Glutamatergic neuron (in vitro differentiated cells): ENCODE results near the gene TRAPPC14. TPM values are rescaled to one million over a fixed set of nuclear protein-coding genes. Genes with fewer than 3 reads are reported as not detected.
"Not testable (repeated sequence)": the region's sequence is repeated elsewhere in the genome, so short reads cannot be mapped to it uniquely, and the experiment has no call there.

ENCODE experiments used
- DNase-seq: peaks from one replicate; pipeline ENCODE4 v3.0.0; 2022
- H3K27ac Mint-ChIP-seq: one replicate; pipeline ENCODE4 v1.8.0; 2020; ENCODE audit warnings: mild to moderate bottlenecking, mixed read lengths, inconsistent platforms; ENCODE audit not compliant: unreplicated experiment
- H3K27me3 Mint-ChIP-seq: one replicate; pipeline ENCODE4 v1.8.0; 2020; ENCODE audit warnings: mild to moderate bottlenecking, moderate library complexity, mixed read lengths, inconsistent platforms; ENCODE audit not compliant: unreplicated experiment
- H3K36me3 Mint-ChIP-seq: one replicate; pipeline ENCODE4 v1.8.0; 2020; ENCODE audit warnings: mild to moderate bottlenecking, mixed read lengths, inconsistent platforms; ENCODE audit not compliant: unreplicated experiment
- H3K4me1 Mint-ChIP-seq: one replicate; pipeline ENCODE4 v1.8.0; 2020; ENCODE audit warnings: mild to moderate bottlenecking, low read depth, mixed read lengths, inconsistent platforms; ENCODE audit not compliant: unreplicated experiment
- H3K4me3 Mint-ChIP-seq: one replicate; pipeline ENCODE4 v1.8.0; 2020; ENCODE audit warnings: mild to moderate bottlenecking, mixed read lengths, inconsistent platforms; ENCODE audit not compliant: unreplicated experiment
- H3K9me3 Mint-ChIP-seq: one replicate; pipeline ENCODE4 v1.8.0; 2020; ENCODE audit warnings: mild to moderate bottlenecking, moderate library complexity, mixed read lengths, inconsistent platforms; ENCODE audit not compliant: unreplicated experiment
- CTCF ChIP-seq: fragments of 200-600 bp; sonication (generic); IDR thresholded peaks from one replicate; pipeline ENCODE4 v1.5.0; 2021; ENCODE audit not compliant: partially characterized antibody, unreplicated experiment
- total RNA-seq: library from RNA; stranded (reverse); fragmentation: NEBNext Ultra II Directional; extraction: Animal tissue kit (Norgen Biotek cat#: 25700); gene quantifications from one replicate; pipeline ENCODE4 v1.2.1, GENCODE V29; 2021; ENCODE audit not compliant: unreplicated experiment

TRAPPC14 gene
- total RNA-seq, 1 donor from 2014 or later: 42.4 TPM

GRCh38 chr7:100132126-100132525, 26.4 kb downstream of the TRAPPC14 start:
- Mint-ChIP-seq H3K27me3 (peaks cover 3% of the 10 kb centered on the region), H3K9me3 (peaks cover 2% of the 10 kb centered on the region), H3K4me3 (no peak overlapping the region), H3K4me1 (peaks cover 3% of the 10 kb centered on the region), H3K27ac (no peak overlapping the region), H3K36me3 (no peaks in the 10 kb centered on the region)
- TF ChIP-seq CTCF: no peak
- DNase-seq: no peak

DNA sequence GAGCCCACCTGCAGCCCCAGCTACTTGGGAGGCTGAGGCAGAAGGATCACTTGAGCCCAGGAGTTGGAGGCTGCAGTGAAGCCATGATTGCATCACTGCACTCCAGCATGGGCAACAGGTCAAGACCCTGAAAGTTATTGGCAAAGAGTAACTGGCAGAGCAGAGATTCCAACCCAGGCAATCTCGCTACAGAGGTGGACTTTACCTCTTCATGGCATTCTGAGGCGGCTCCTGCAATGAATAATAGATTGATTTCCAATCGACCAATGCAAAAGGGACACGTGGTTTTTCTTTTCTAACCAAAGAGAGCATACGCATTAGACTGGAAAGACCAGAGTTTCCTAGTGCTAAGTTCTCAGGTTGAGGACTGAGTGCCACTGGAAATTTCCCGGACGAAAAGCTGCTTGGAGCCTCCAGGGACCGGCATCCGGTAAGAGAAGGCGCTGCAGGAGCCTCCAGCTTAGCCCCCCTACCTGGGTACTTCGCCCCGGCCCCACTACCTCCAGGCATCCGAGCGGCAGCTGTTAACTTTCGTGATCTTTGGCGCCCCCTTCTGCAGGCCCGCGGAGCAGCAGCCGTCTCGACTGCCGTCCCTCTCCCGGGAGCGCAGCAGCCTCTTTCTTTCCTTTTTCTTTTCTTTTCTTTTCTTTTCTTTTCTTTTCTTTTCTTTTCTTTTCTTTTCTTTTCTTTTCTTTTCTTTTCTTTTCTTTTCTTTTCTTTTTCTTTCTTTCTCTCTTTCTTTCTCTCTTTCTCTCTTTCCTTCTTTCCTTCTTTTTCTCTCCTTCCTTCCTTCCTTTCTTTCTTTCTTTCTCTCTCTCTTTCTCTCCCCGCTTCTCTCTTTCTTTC, 27.7 kb downstream of the TRAPPC14 start:
- Mint-ChIP-seq H3K27ac (no peak overlapping the region), H3K36me3 (no peaks in the 10 kb centered on the region), H3K27me3 (peaks cover 5% of the 10 kb centered on the region), H3K4me3 (peak overlapping the region; percentile 34), H3K4me1 (peaks cover 3% of the 10 kb centered on the region), H3K9me3 (peaks cover 2% of the 10 kb centered on the region)
- TF ChIP-seq CTCF: peak; percentile 87
- DNase-seq: peak; percentile 89

DNA sequence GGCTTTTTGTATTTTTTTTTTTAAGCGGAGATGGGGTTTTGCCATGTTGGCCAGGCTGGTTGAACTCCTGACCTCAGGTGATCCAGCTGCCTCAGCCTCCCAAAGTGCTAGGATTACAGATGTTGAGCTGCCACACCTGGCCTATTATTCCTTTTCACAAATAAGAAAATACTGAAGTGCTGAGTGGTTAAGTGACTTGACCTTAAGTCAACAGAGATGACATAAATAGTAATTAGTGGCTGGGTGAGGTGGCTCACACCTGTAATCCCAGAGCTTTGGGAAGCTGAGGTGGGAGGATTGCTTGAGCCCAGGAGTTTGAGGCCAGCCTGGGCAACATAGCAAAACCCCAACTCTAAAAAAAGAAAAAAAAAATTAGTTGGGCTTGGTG, 28.3 kb downstream of the TRAPPC14 start:
- not testable (repeated sequence) for H3K4me1 Mint-ChIP-seq, H3K4me3 Mint-ChIP-seq, H3K27ac Mint-ChIP-seq, H3K36me3 Mint-ChIP-seq, H3K9me3 Mint-ChIP-seq, H3K27me3 Mint-ChIP-seq, DNase-seq

- no peak for TF ChIP-seq CTCF
- Mint-ChIP-seq H3K9me3 (peaks cover 2% of the 10 kb centered on the region), H3K27ac (peak overlapping the region; percentile 38), H3K4me3 (peak overlapping the region; percentile 83), H3K4me1 (peaks cover 3% of the 10 kb centered on the region), H3K27me3 (peaks cover 7% of the 10 kb centered on the region), H3K36me3 (no peaks in the 10 kb centered on the region)
- no peak for DNase-seq
Measured at GRCh38 chr7:100128637-100128963, 29.9 kb downstream of the TRAPPC14 start.

GRCh38 chr7:100127866-100128636, 30.5 kb downstream of the TRAPPC14 start:
- Mint-ChIP-seq H3K36me3 (no peaks in the 10 kb centered on the region), H3K27ac (peak overlapping the region; percentile 38), H3K27me3 (peaks cover 7% of the 10 kb centered on the region), H3K4me1 (peaks cover 3% of the 10 kb centered on the region), H3K4me3 (peak overlapping the region; percentile 83), H3K9me3 (peaks cover 2% of the 10 kb centered on the region)
- peak; percentile 56 for DNase-seq
- TF ChIP-seq CTCF: no peak
